ENCODE measurements around the gene SGK2.

SGK2 gene

DNA sequence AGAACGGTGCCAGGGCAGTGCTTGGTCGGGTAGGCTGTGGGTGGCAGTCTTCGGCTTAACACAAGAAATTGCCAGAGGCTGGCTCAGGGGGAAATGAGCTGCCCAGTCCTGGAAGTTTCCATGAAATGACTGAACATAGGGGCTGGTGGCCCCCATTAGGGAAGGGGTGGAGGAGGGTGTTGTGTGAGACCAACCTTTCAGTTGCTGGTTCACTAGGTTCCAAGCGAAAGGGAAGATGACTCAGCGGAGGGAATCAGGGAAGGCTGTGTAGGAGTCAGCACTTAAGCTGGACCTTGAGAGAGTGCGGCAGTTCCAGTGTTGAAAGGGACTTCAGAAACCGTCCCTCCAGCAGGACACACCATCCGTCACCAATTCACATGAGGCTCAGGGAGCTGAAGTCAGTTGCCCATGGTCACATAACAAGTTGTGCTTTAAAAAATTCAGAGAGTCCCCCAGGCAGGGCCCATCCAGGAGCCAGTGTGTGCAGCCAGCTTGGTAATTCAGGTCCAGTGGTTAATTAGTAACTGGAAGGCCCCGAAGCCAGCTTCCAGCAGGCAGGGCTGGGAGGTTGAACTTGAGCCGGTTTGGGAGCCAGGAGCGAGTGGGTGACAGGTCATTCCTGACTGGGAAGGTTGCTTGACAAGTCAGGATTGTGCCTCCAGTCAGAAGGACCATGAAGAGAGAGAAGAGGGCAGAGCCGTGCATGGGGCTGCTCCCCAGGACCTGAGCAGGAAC lies at the start of gene SGK2:
SGK2 (plus strand) TSS at position 616 of the 735 bp plus-strand sequence. CDS start 7,469 bp downstream, outside the sequence.
- DNase-seq (ENCODE audit: low spot score) = peak; percentile 94

- peak; percentile 25 for DNase-seq (ENCODE audit: low spot score)
Measured at GRCh38 chr20:43511879-43512278, 46.9 kb upstream of the SGK2 start.

DNA sequence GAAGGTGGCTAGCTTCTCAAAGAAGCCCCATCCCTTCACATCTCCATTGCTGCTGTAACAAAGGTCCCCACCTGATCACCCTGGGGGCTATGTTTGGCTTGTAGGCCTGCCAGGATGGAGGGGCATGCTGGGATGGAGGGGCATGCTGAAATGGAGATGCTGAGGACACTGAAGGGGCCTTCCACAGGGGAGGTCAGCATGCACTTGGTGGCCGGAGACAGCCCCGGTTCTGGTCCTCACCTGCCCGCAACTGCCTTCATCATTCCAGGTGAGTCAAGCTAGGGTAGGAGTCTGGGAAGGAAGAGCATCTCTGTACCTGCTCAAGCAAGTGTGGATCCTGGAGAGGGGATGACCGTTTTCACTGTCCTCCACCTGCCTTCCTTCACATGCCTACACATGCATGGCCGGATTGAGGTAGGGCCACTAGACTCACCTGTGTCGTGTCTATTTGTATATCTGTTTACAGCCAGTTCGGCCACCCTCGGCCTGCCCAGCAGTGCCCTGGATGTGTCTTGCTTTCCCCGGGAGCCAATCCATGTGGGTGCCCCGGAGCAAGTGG lies 45.4 kb upstream of the SGK2 start:
- DNase-seq (ENCODE audit: low spot score) = no peak

- DNase-seq (ENCODE audit: low spot score) = peak; percentile 98
Measured at GRCh38 chr20:43513931-43514647, 44.7 kb upstream of the SGK2 start.

GRCh38 chr20:43514648-43514999 lies 44.2 kb upstream of the SGK2 start:
- no peak for DNase-seq (ENCODE audit: low spot score)

GRCh38 chr20:43515628-43516027 lies 43.2 kb upstream of the SGK2 start:
- no peak for DNase-seq (ENCODE audit: low spot score)

- no peak for DNase-seq (ENCODE audit: low spot score)
Measured at GRCh38 chr20:43516251-43516824, 42.5 kb upstream of the SGK2 start.

GRCh38 chr20:43520074-43520630 lies 38.7 kb upstream of the SGK2 start:
- DNase-seq (ENCODE audit: low spot score) = no peak

- no peak for DNase-seq (ENCODE audit: low spot score)
Measured at GRCh38 chr20:43525021-43525420, 33.8 kb upstream of the SGK2 start.

DNA sequence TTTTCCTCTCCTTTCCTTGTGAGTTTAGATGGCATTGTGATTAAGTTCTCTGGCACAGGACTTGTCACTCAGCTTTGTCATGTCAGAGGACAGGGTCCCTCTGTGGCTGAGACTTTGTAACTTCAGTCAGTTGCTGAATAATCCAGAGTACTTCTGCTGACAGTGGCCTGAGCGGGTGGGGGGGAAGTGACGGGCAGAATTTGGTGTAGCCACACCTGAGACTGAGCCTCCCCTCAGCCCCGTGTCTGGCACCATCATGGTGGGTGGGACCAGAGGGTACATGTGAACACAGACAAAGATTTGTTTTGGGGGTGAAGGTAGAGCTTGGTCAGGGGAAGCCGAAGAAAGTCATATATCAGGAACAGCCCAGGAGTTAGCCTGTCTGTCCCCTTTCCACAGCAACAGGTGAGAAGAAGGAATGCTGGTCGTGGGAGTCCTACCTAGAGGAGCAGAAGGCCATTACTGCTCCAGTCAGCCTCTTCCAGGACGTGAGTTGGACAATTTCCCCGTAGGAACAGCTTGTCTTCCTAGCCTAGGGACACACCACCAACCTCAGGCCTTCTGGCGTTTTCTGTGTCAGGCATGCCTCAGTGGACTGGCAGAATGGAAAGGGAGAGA lies 30.5 kb upstream of the SGK2 start:
- DNase-seq (ENCODE audit: low spot score) = no peak

GRCh38 chr20:43529051-43529450 lies 29.8 kb upstream of the SGK2 start:
- no peak for DNase-seq (ENCODE audit: low spot score)

DNA sequence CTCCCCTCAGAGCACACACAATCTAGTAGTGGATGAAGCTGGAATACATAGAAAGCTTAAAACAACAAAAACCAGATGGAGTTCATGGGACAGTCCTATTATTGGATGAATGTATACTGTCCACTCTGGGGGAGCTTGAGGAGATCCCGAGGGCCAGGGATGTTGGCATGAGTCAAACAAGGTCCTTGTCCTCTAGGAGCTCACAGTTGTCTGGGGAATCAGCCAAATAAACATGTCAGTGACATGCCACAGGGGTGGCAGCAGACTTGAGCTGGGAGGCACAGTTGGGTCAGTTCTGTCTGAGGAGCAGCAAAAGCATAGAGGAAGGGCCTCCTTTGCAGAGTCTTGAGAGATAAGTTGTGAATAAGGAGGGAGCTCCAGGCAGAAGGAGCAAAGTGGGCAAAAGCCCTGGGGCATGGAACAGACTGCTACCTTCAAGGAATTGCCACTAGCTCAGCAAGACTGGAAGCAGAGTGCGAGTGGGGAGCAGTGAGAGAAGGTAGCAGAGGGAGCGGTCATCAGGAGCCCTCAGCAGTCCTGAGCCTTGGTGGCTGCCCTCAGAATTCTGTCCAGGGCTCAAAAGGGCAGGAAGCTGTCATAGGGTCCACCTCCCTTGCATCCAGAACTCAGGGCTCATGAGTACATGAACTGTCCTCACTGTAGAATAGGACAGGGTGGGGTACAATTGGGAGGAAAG lies 29.2 kb upstream of the SGK2 start:
- DNase-seq (ENCODE audit: low spot score) = no peak

GRCh38 chr20:43530321-43531090 lies 28.3 kb upstream of the SGK2 start:
- DNase-seq (ENCODE audit: low spot score) = peak; percentile 38

DNA sequence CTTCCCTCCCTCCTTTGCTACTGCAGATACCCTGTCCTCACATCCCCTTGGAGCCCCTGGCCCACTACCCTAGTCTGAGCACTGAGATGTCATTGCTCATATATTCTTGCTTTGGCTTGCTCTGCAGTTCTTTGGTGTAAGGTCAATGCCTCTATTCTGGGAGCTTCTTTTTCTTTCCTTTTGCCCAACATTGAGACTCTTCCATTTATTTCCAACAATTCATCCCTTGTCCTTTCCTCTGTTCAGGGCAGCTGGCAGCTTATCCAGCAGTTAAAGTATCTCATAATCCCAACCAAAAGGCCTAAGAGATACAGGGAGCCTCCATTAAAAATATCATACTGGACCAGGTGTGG lies 27.8 kb upstream of the SGK2 start:
- no peak for DNase-seq (ENCODE audit: low spot score)

- DNase-seq (ENCODE audit: low spot score) = no peak
Measured at GRCh38 chr20:43532416-43533055, 26.3 kb upstream of the SGK2 start.

DNA sequence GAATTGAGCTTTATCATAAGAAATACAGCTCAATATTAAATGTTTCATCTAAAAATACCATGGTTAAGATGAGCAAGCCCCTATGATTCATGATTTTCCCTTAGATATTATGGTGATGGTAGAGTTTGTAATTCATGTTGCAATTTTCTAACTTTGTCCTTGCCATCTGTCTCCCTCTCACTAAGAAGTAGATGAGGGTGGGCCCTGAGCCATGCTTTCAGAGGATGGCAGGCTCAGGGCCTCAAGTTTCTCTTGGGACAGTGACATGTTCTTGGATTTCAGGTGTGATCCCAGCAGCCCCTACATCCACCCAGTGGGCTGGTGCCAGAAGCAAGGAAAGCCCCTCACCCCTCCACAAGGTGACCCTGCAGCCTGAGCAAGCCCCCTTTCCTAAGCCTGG lies 25.8 kb upstream of the SGK2 start:
- no peak for DNase-seq (ENCODE audit: low spot score)

GRCh38 chr20:43534016-43534415 lies 24.8 kb upstream of the SGK2 start:
- no peak for DNase-seq (ENCODE audit: low spot score)

DNA sequence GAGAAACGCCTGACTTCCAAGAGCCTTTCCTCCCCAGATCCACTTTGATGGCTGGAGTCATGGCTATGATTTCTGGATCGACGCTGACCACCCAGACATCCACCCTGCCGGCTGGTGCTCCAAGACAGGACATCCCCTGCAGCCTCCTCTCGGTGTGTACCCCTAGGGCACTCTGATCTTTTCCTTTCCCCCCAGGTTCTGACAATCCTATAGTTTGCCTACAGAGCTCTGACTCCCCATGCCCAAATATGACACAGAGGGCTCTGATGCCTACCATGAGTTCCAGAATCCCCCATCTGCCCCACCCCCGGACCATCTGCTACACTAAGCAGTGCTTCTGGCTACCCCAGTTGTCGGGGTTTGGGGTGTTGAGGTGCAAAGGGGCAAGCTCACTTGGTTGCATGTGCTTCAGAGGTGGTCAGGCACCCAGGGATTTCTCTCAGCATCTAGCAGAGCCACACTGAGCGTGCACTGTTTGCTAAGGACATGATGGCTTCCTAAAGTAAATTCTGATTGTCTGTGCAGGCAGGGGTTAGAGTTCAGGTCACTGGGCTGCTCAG lies 24.0 kb upstream of the SGK2 start:
- no peak for DNase-seq (ENCODE audit: low spot score)

DNA sequence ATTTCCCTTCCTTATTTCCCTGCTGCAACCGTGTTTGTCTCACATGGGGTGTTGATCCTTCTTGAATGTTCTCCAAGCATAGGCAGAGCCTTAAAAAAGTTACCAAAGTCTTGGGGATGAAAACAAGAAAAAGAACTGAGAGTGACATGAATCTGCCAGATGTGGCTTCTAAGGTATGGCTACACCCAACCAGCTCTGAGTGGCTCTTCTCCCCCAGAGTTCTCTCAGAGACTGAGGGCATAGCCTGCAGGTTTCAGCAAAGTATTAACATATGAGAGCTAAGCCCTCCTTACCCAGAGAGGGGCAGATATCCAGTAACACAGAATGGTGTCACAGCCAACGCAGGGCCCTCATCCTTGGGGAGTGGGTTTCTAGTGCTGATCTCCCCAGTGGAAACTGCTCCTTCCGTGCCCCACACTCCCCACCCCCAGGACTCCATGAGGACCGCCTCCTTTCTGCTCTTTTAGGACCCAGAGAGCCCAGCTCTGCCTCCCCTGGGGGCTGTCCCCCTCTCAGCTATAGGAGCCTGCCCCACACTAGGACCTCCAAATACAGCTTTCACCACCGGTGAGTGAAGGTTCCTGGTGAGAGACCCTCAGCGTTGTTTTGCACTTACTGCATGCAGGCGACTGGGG lies 23.3 kb upstream of the SGK2 start:
- no peak for DNase-seq (ENCODE audit: low spot score)
